ENCODE measurements around the gene DMC1. TPM values are rescaled to one million over a fixed set of nuclear protein-coding genes. Genes with fewer than 3 reads are reported as not detected.

The DMC1 gene
- total RNA-seq, 2 donors from 2014 or later, result 4.2 to 6.8 TPM

- Histone ChIP-seq H3K27ac (ENCODE audit: low read depth, low read length) (no peak overlapping the region), H3K4me1 (ENCODE audit: control insufficient read depth, insufficient read depth, low read length) (peaks cover 3% of the 10 kb centered on the region), H3K27me3 (ENCODE audit: control insufficient read depth, insufficient read depth, low read length, poor library complexity, severe bottlenecking) (no peaks in the 10 kb centered on the region), H3K36me3 (ENCODE audit: control insufficient read depth, insufficient read depth, low read length) (peaks cover 8% of the 10 kb centered on the region), H3K4me3 (ENCODE audit: low read length) (no peak overlapping the region), H3K9ac (ENCODE audit: extremely low read depth, low read length, poor library complexity, severe bottlenecking) (no peak overlapping the region), H3K9me3 (ENCODE audit: control insufficient read depth, low read length) (no peaks in the 10 kb centered on the region)
- 96 to 100% methylated on average over 5 of the region's 5 CpGs for WGBS, 2 experiments (ENCODE audit: insufficient coverage in 1 of 2, insufficient read length in 1 of 2)
- no peak overlapping the region for H3K4me3 Mint-ChIP-seq
- H3K27ac Mint-ChIP-seq, result no peak overlapping the region
- no peaks in the 10 kb centered on the region for H3K9me3 Mint-ChIP-seq
- no peaks in the 10 kb centered on the region for H3K4me1 Mint-ChIP-seq
- TF ChIP-seq CTCF (conservative IDR thresholded peaks at IDR 0.05), result no peak
- H3K36me3 Mint-ChIP-seq (ENCODE audit: low read depth), result peaks cover 25% of the 10 kb centered on the region
- DNase-seq, result no peak
- no peaks in the 10 kb centered on the region for H3K27me3 Mint-ChIP-seq (ENCODE audit: insufficient read depth)
These were observed 41.6 kb upstream of the DMC1 start for GRCh38 chr22:38611559-38611958.

GRCh38 chr22:38610234-38610633 is 40.3 kb upstream of the DMC1 start:
- H3K9me3 ChIP-seq (ENCODE audit: control insufficient read depth, low read length), result no peaks in the 10 kb centered on the region
- peaks cover 14% of the 10 kb centered on the region for H3K36me3 Mint-ChIP-seq (ENCODE audit: low read depth)
- H3K4me1 ChIP-seq (ENCODE audit: control insufficient read depth, insufficient read depth, low read length), result peaks cover 3% of the 10 kb centered on the region
- no peaks in the 10 kb centered on the region for H3K9me3 Mint-ChIP-seq
- DNase-seq, result no peak
- no peaks in the 10 kb centered on the region for H3K27me3 Mint-ChIP-seq (ENCODE audit: insufficient read depth)
- no peak overlapping the region for H3K27ac ChIP-seq (ENCODE audit: low read depth, low read length)
- 93 to 100% methylated on average over 5 of the region's 5 CpGs for WGBS, 2 experiments (ENCODE audit: insufficient coverage in 1 of 2, insufficient read length in 1 of 2)
- H3K4me3 ChIP-seq (ENCODE audit: low read length), result no peak overlapping the region
- TF ChIP-seq CTCF (conservative IDR thresholded peaks at IDR 0.05), result no peak
- H3K4me1 Mint-ChIP-seq, result no peaks in the 10 kb centered on the region
- H3K27me3 ChIP-seq (ENCODE audit: control insufficient read depth, insufficient read depth, low read length, poor library complexity, severe bottlenecking), result no peaks in the 10 kb centered on the region
- H3K4me3 Mint-ChIP-seq, result no peak overlapping the region
- H3K27ac Mint-ChIP-seq, result no peak overlapping the region
- H3K9ac ChIP-seq (ENCODE audit: extremely low read depth, low read length, poor library complexity, severe bottlenecking), result no peak overlapping the region
- H3K36me3 ChIP-seq (ENCODE audit: control insufficient read depth, insufficient read depth, low read length), result peaks cover 8% of the 10 kb centered on the region

- Histone ChIP-seq H3K9ac (ENCODE audit: extremely low read depth, low read length, poor library complexity, severe bottlenecking) (no peak overlapping the region), H3K27ac (ENCODE audit: low read depth, low read length) (no peak overlapping the region), H3K27me3 (ENCODE audit: control insufficient read depth, insufficient read depth, low read length, poor library complexity, severe bottlenecking) (no peaks in the 10 kb centered on the region), H3K4me3 (ENCODE audit: low read length) (no peak overlapping the region), H3K4me1 (ENCODE audit: control insufficient read depth, insufficient read depth, low read length) (peaks cover 3% of the 10 kb centered on the region), H3K9me3 (ENCODE audit: control insufficient read depth, low read length) (no peaks in the 10 kb centered on the region), H3K36me3 (ENCODE audit: control insufficient read depth, insufficient read depth, low read length) (peaks cover 8% of the 10 kb centered on the region)
- WGBS, 2 experiments (ENCODE audit: insufficient coverage in 1 of 2, insufficient read length in 1 of 2), result 96 to 97% methylated on average over 11 to 13 of the region's 13 CpGs
- TF ChIP-seq CTCF (conservative IDR thresholded peaks at IDR 0.05), result no peak
- Mint-ChIP-seq H3K27ac (no peak overlapping the region), H3K27me3 (ENCODE audit: insufficient read depth) (no peaks in the 10 kb centered on the region), H3K4me1 (no peaks in the 10 kb centered on the region), H3K9me3 (no peaks in the 10 kb centered on the region), H3K36me3 (ENCODE audit: low read depth) (peaks cover 15% of the 10 kb centered on the region), H3K4me3 (no peak overlapping the region)
- no peak for DNase-seq
These were observed 39.2 kb upstream of the DMC1 start for GRCh38 chr22:38608992-38609750.
